Fibroblast of peridontal ligament (primary cell): Measurements from ENCODE around the gene PAQR8.
"Not testable (repeated sequence)": the region's sequence is repeated elsewhere in the genome, so short reads cannot be mapped to it uniquely, and the experiment has no call there.

Experiments used
- DNase-seq: peaks from one replicate; pipeline ENCODE4 v3.0.0-alpha.2; 2010; ENCODE audit errors: extremely low read depth

The PAQR8 gene

GRCh38 chr6:52376763-52377162, 14.8 kb downstream of the PAQR8 start:
- no peak for DNase-seq

- no peak for DNase-seq
These were observed 15.7 kb downstream of the PAQR8 start for GRCh38 chr6:52377538-52378221.

GRCh38 chr6:52381249-52381648, 19.3 kb downstream of the PAQR8 start:
- no peak for DNase-seq

- DNase-seq: no peak
These were observed 22.3 kb downstream of the PAQR8 start for GRCh38 chr6:52384145-52384766.

GRCh38 chr6:52385074-52385473, 23.1 kb downstream of the PAQR8 start:
- no peak for DNase-seq

GRCh38 chr6:52388119-52388518, 26.2 kb downstream of the PAQR8 start:
- not testable (repeated sequence) for DNase-seq

GRCh38 chr6:52388790-52389189, 26.8 kb downstream of the PAQR8 start:
- no peak for DNase-seq

GRCh38 chr6:52389264-52389625, 27.3 kb downstream of the PAQR8 start:
- no peak for DNase-seq

- DNase-seq: no peak
These were observed 27.8 kb downstream of the PAQR8 start for GRCh38 chr6:52389626-52390360.

GRCh38 chr6:52390361-52390727, 28.4 kb downstream of the PAQR8 start:
- no peak for DNase-seq

- DNase-seq: no peak
These were observed 29.6 kb downstream of the PAQR8 start for GRCh38 chr6:52391599-52391998.

- DNase-seq: peak; percentile 61
These were observed 31.0 kb downstream of the PAQR8 start for GRCh38 chr6:52392944-52393343.

- DNase-seq: no peak
These were observed 31.8 kb downstream of the PAQR8 start for GRCh38 chr6:52393780-52394179.

- DNase-seq: no peak
These were observed 32.3 kb downstream of the PAQR8 start for GRCh38 chr6:52394251-52394666.

GRCh38 chr6:52395969-52396368, 34.0 kb downstream of the PAQR8 start:
- DNase-seq: no peak

GRCh38 chr6:52399511-52400312, 37.8 kb downstream of the PAQR8 start:
- peak; percentile 81 for DNase-seq

- DNase-seq: no peak
These were observed 38.5 kb downstream of the PAQR8 start for GRCh38 chr6:52400313-52401041.

- DNase-seq: no peak
These were observed 41.1 kb downstream of the PAQR8 start for GRCh38 chr6:52403086-52403485.

- no peak for DNase-seq
These were observed 41.7 kb downstream of the PAQR8 start for GRCh38 chr6:52403627-52404026.

GRCh38 chr6:52405243-52405642, 43.3 kb downstream of the PAQR8 start:
- no peak for DNase-seq

- DNase-seq: peak; percentile 69
These were observed 45.5 kb downstream of the PAQR8 start for GRCh38 chr6:52407467-52407866.

GRCh38 chr6:52409499-52409898, 47.5 kb downstream of the PAQR8 start:
- peak; percentile 67 for DNase-seq
